ENCODE measurements around the gene SPSB1.

DNA sequence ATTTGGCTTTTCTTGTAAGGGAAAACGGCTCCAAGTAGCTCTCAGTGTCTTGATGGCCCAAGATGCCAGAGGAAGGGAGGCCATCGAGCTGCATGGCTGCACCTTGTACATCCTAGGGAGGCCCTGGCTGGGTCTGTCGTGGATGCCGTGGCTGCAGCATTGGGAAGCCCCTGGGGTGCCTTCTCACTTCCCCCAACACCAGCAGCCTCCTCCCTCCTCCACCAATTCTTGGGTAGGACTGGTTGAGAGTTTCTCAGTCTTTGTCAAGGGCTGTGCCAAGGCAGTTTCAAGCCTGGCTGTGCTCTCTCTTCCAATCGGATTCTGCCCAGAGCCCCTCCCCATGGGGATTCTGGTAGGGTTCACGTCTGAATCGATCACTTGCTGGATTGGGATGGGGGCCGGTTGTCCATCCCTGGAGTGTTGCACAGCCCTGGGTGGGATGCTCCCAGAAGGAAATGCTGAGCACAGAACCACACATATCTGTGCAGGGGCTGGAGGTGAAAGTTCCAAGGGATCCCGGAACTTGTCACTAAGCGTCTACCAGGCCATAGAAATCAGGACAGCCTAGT lies 14.0 kb upstream of the SPSB1 start:
- TF ChIP-seq ARNTL (CRISPR knock-in tag; IDR thresholded peaks at IDR 0.05; ENCODE audit: borderline replicate concordance, low read depth) (no peak), OSR1 (CRISPR knock-in tag; IDR thresholded peaks at IDR 0.05) (no peak)
